ENCODE results near the gene PDE7B.
"Not testable (repeated sequence)": the region's sequence is repeated elsewhere in the genome, so short reads cannot be mapped to it uniquely, and the experiment has no call there.

Gene PDE7B

GRCh38 chr6:135864929-135865328 lies 13.4 kb downstream of the PDE7B start:
- H3K27ac Mint-ChIP-seq, H3K4me3 Mint-ChIP-seq: not testable (repeated sequence)

GRCh38 chr6:135866445-135867123 lies 15.1 kb downstream of the PDE7B start:
- H3K4me3 Mint-ChIP-seq = no peak overlapping the region
- H3K27me3 Mint-ChIP-seq = no peaks in the 10 kb centered on the region

More at GRCh38 chr6:135864929-135865328, 13.4 kb downstream of the PDE7B start:
- not testable (repeated sequence) for DNase-seq; ATAC-seq; H3K4me1 Mint-ChIP-seq; H3K27me3 Mint-ChIP-seq; H3K36me3 Mint-ChIP-seq (ENCODE audit: low read depth); H3K9me3 Mint-ChIP-seq

GRCh38 chr6:135867332-135867731 lies 15.8 kb downstream of the PDE7B start:
- Mint-ChIP-seq H3K36me3 (ENCODE audit: low read depth) (peaks cover 4% of the 10 kb centered on the region), H3K4me1 (peaks cover 20% of the 10 kb centered on the region), H3K27ac (no peak overlapping the region), H3K9me3 (peaks cover 7% of the 10 kb centered on the region), H3K4me3 (no peak overlapping the region), H3K27me3 (no peaks in the 10 kb centered on the region)
- DNase-seq = no peak
- ATAC-seq = no peak

More at GRCh38 chr6:135866445-135867123, 15.1 kb downstream of the PDE7B start:
- ATAC-seq (no peak), DNase-seq (no peak)
- Mint-ChIP-seq H3K36me3 (ENCODE audit: low read depth) (peaks cover 4% of the 10 kb centered on the region), H3K27ac (no peak overlapping the region), H3K4me1 (peaks cover 20% of the 10 kb centered on the region), H3K9me3 (peaks cover 7% of the 10 kb centered on the region)

- peaks cover 20% of the 10 kb centered on the region for H3K4me1 Mint-ChIP-seq
- H3K36me3 Mint-ChIP-seq (ENCODE audit: low read depth) = peaks cover 4% of the 10 kb centered on the region
- DNase-seq = no peak
- H3K27me3 Mint-ChIP-seq = no peaks in the 10 kb centered on the region
- peaks cover 6% of the 10 kb centered on the region for H3K9me3 Mint-ChIP-seq
- no peak overlapping the region for H3K4me3 Mint-ChIP-seq
- peak; percentile 98 for ATAC-seq
- H3K27ac Mint-ChIP-seq = no peak overlapping the region
Observed at GRCh38 chr6:135869857-135870256, 18.4 kb downstream of the PDE7B start.

GRCh38 chr6:135870722-135871121 lies 19.2 kb downstream of the PDE7B start:
- no peaks in the 10 kb centered on the region for H3K27me3 Mint-ChIP-seq
- no peak overlapping the region for H3K27ac Mint-ChIP-seq
- H3K9me3 Mint-ChIP-seq = no peaks in the 10 kb centered on the region
- DNase-seq (no peak), ATAC-seq (no peak)
- H3K36me3 Mint-ChIP-seq (ENCODE audit: low read depth) = no peaks in the 10 kb centered on the region
- peaks cover 23% of the 10 kb centered on the region for H3K4me1 Mint-ChIP-seq
- H3K4me3 Mint-ChIP-seq = no peak overlapping the region

GRCh38 chr6:135871296-135871695 lies 19.8 kb downstream of the PDE7B start:
- Mint-ChIP-seq H3K4me3 (no peak overlapping the region), H3K27me3 (no peaks in the 10 kb centered on the region), H3K4me1 (peaks cover 28% of the 10 kb centered on the region), H3K9me3 (no peaks in the 10 kb centered on the region), H3K27ac (no peak overlapping the region), H3K36me3 (ENCODE audit: low read depth) (no peaks in the 10 kb centered on the region)
- no peak for ATAC-seq
- DNase-seq = no peak

- no peak overlapping the region for H3K4me3 Mint-ChIP-seq
- no peaks in the 10 kb centered on the region for H3K27me3 Mint-ChIP-seq
- H3K36me3 Mint-ChIP-seq (ENCODE audit: low read depth) = no peaks in the 10 kb centered on the region
- H3K27ac Mint-ChIP-seq = no peak overlapping the region
- peaks cover 31% of the 10 kb centered on the region for H3K4me1 Mint-ChIP-seq
- no peak for ATAC-seq
- no peak for DNase-seq
- no peaks in the 10 kb centered on the region for H3K9me3 Mint-ChIP-seq
Observed at GRCh38 chr6:135871878-135872277, 20.4 kb downstream of the PDE7B start.

GRCh38 chr6:135875446-135875845 lies 23.9 kb downstream of the PDE7B start:
- ATAC-seq = no peak
- DNase-seq = no peak
- Mint-ChIP-seq H3K4me1 (peaks cover 42% of the 10 kb centered on the region), H3K4me3 (no peak overlapping the region), H3K27me3 (no peaks in the 10 kb centered on the region), H3K9me3 (no peaks in the 10 kb centered on the region), H3K27ac (no peak overlapping the region), H3K36me3 (ENCODE audit: low read depth) (no peaks in the 10 kb centered on the region)

GRCh38 chr6:135876058-135876457 lies 24.6 kb downstream of the PDE7B start:
- Mint-ChIP-seq H3K4me1 (peaks cover 42% of the 10 kb centered on the region), H3K9me3 (no peaks in the 10 kb centered on the region), H3K27ac (no peak overlapping the region), H3K27me3 (no peaks in the 10 kb centered on the region), H3K36me3 (ENCODE audit: low read depth) (no peaks in the 10 kb centered on the region), H3K4me3 (no peak overlapping the region)
- ATAC-seq (no peak), DNase-seq (no peak)

GRCh38 chr6:135877666-135878065 lies 26.2 kb downstream of the PDE7B start:
- Mint-ChIP-seq H3K9me3 (no peaks in the 10 kb centered on the region), H3K27me3 (no peaks in the 10 kb centered on the region), H3K4me3 (no peak overlapping the region), H3K4me1 (peaks cover 53% of the 10 kb centered on the region), H3K27ac (no peak overlapping the region), H3K36me3 (ENCODE audit: low read depth) (no peaks in the 10 kb centered on the region)
- DNase-seq (no peak), ATAC-seq (no peak)

GRCh38 chr6:135880066-135880972 lies 28.8 kb downstream of the PDE7B start:
- Mint-ChIP-seq H3K27me3 (no peaks in the 10 kb centered on the region), H3K36me3 (ENCODE audit: low read depth) (no peaks in the 10 kb centered on the region), H3K27ac (peak overlapping the region; percentile 98), H3K9me3 (no peaks in the 10 kb centered on the region), H3K4me3 (peak overlapping the region; percentile 84), H3K4me1 (peaks cover 66% of the 10 kb centered on the region)
- ATAC-seq (peak; percentile 97), DNase-seq (peak; percentile 48)

GRCh38 chr6:135883045-135883444 lies 31.5 kb downstream of the PDE7B start:
- Mint-ChIP-seq H3K9me3 (no peaks in the 10 kb centered on the region), H3K36me3 (ENCODE audit: low read depth) (no peaks in the 10 kb centered on the region), H3K27me3 (no peaks in the 10 kb centered on the region), H3K27ac (no peak overlapping the region), H3K4me3 (no peak overlapping the region), H3K4me1 (peaks cover 48% of the 10 kb centered on the region)
- ATAC-seq (no peak), DNase-seq (no peak)

- H3K9me3 Mint-ChIP-seq = no peaks in the 10 kb centered on the region
- ATAC-seq = no peak
Observed at GRCh38 chr6:135883536-135883935, 32.0 kb downstream of the PDE7B start.

GRCh38 chr6:135884136-135884535 lies 32.6 kb downstream of the PDE7B start:
- H3K4me3 Mint-ChIP-seq = no peak overlapping the region
- H3K4me1 Mint-ChIP-seq = peaks cover 47% of the 10 kb centered on the region
- no peaks in the 10 kb centered on the region for H3K27me3 Mint-ChIP-seq
- DNase-seq (no peak), ATAC-seq (no peak)
- no peaks in the 10 kb centered on the region for H3K36me3 Mint-ChIP-seq (ENCODE audit: low read depth)
- no peaks in the 10 kb centered on the region for H3K9me3 Mint-ChIP-seq
- H3K27ac Mint-ChIP-seq = no peak overlapping the region

More at GRCh38 chr6:135883536-135883935, 32.0 kb downstream of the PDE7B start:
- Mint-ChIP-seq H3K4me1 (peaks cover 48% of the 10 kb centered on the region), H3K4me3 (no peak overlapping the region), H3K27ac (no peak overlapping the region), H3K27me3 (no peaks in the 10 kb centered on the region), H3K36me3 (ENCODE audit: low read depth) (no peaks in the 10 kb centered on the region)
- DNase-seq = no peak

- Mint-ChIP-seq H3K4me1 (peaks cover 19% of the 10 kb centered on the region), H3K9me3 (no peaks in the 10 kb centered on the region), H3K36me3 (ENCODE audit: low read depth) (no peaks in the 10 kb centered on the region), H3K27me3 (no peaks in the 10 kb centered on the region), H3K4me3 (no peak overlapping the region), H3K27ac (no peak overlapping the region)
- no peak for ATAC-seq
- DNase-seq = no peak
Observed at GRCh38 chr6:135887069-135887468, 35.6 kb downstream of the PDE7B start.
